Type B pancreatic cell (in vitro differentiated cells): ENCODE results near the gene SFT2D2. TPM values are rescaled to one million over a fixed set of nuclear protein-coding genes. Genes with fewer than 3 reads are reported as not detected.
"Not testable (repeated sequence)": the region's sequence is repeated elsewhere in the genome, so short reads cannot be mapped to it uniquely, and the experiment has no call there.

Experiments
- DNase-seq: peaks from one replicate; pipeline ENCODE4 v3.0.0; 2021; ENCODE audit warnings: mixed read lengths; ENCODE audit not compliant: unreplicated experiment; ENCODE audit errors: extremely low spot score
- H3K27ac Mint-ChIP-seq: 2 replicates; pipeline ENCODE4 v1.8.0; 2021; ENCODE audit warnings: mild to moderate bottlenecking, mixed read lengths
- H3K27me3 Mint-ChIP-seq: 2 replicates; pipeline ENCODE4 v1.8.0; 2021; ENCODE audit warnings: mixed read lengths
- H3K36me3 Mint-ChIP-seq: 2 replicates; pipeline ENCODE4 v1.8.0; 2021; ENCODE audit warnings: mixed read lengths
- H3K4me1 Mint-ChIP-seq: one replicate; pipeline ENCODE4 v1.8.0; 2021; ENCODE audit warnings: mixed read lengths; ENCODE audit not compliant: unreplicated experiment
- H3K4me3 Mint-ChIP-seq: 2 replicates; pipeline ENCODE4 v1.8.0; 2021; ENCODE audit warnings: mild to moderate bottlenecking, mixed read lengths
- H3K9me3 Mint-ChIP-seq: 2 replicates; pipeline ENCODE4 v1.8.0; 2021; ENCODE audit warnings: mixed read lengths
- total RNA-seq: library from RNA; stranded (reverse); gene quantifications from 2 replicates; pipeline ENCODE4 v1.2.1, GENCODE V29; 2021; ENCODE audit warnings: low replicate concordance
- TF ChIP-seq, protein P1 (sequence below): fragments of 200-600 bp; sonication (generic); conservative IDR thresholded peaks from 2 replicates; pipeline ENCODE4 v1.5.0; 2021; ENCODE audit warnings: antibody characterized with exemption, mild to moderate bottlenecking

The SFT2D2 gene
- total RNA-seq, 1 donor from 2014 or later: 52.1 TPM

GRCh38 chr1:168206111-168206510, 19.7 kb upstream of the SFT2D2 start:
- H3K9me3 Mint-ChIP-seq: peaks cover 8% of the 10 kb centered on the region
- no peak overlapping the region for H3K27ac Mint-ChIP-seq
- H3K4me3 Mint-ChIP-seq: no peak overlapping the region
- TF ChIP-seq, protein P1, sequence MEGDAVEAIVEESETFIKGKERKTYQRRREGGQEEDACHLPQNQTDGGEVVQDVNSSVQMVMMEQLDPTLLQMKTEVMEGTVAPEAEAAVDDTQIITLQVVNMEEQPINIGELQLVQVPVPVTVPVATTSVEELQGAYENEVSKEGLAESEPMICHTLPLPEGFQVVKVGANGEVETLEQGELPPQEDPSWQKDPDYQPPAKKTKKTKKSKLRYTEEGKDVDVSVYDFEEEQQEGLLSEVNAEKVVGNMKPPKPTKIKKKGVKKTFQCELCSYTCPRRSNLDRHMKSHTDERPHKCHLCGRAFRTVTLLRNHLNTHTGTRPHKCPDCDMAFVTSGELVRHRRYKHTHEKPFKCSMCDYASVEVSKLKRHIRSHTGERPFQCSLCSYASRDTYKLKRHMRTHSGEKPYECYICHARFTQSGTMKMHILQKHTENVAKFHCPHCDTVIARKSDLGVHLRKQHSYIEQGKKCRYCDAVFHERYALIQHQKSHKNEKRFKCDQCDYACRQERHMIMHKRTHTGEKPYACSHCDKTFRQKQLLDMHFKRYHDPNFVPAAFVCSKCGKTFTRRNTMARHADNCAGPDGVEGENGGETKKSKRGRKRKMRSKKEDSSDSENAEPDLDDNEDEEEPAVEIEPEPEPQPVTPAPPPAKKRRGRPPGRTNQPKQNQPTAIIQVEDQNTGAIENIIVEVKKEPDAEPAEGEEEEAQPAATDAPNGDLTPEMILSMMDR: no peak
- peaks cover 6% of the 10 kb centered on the region for H3K36me3 Mint-ChIP-seq
- DNase-seq: no peak
- peaks cover 7% of the 10 kb centered on the region for H3K4me1 Mint-ChIP-seq
- H3K27me3 Mint-ChIP-seq: no peaks in the 10 kb centered on the region

DNA sequence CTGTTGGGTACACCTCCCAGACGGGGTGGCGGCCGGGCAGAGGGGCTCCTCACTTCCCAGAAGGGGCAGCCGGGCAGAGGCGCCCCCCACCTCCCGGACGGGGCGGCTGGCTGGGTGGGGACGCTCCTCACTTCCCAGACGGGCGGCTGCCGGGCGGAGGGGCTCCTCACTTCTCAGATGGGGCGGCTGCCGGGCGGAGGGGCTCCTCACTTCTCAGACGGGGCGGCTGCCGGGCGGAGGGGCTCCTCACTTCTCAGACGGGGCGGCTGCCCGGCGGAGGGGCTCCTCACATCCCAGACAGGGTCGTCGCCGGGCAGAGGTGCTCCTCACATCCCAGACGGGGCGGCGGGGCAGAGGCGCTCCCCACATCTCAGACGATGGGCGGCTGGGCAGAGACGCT, 18.1 kb upstream of the SFT2D2 start:
- not testable (repeated sequence) for DNase-seq, H3K9me3 Mint-ChIP-seq, H3K27ac Mint-ChIP-seq, H3K4me1 Mint-ChIP-seq, H3K4me3 Mint-ChIP-seq, H3K27me3 Mint-ChIP-seq, H3K36me3 Mint-ChIP-seq

GRCh38 chr1:168210312-168210711, 15.5 kb upstream of the SFT2D2 start:
- no peak overlapping the region for H3K4me3 Mint-ChIP-seq
- no peaks in the 10 kb centered on the region for H3K36me3 Mint-ChIP-seq
- H3K27me3 Mint-ChIP-seq: no peaks in the 10 kb centered on the region
- TF ChIP-seq, protein P1: no peak
- no peak overlapping the region for H3K27ac Mint-ChIP-seq
- H3K9me3 Mint-ChIP-seq: no peaks in the 10 kb centered on the region
- no peaks in the 10 kb centered on the region for H3K4me1 Mint-ChIP-seq
- DNase-seq: no peak

DNA sequence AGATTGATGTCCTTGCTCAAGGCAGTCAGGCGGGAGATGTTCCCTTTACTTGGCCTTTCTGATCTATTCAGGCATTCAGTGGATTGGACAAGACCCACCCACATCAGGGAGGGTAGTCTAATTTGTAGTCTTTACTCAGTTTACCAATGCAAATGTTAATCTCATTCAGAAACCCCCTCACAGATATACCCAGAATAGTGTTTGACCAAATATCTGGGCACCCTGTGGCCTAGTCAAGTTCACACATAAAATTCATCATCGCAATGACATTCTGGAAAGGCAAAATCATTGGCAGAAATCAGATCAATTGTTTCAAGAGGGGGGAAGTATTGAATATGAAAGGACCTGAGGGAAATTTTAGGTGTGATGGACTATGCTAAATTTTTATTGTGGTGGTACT, 12.5 kb upstream of the SFT2D2 start:
- DNase-seq: no peak
- H3K36me3 Mint-ChIP-seq: no peaks in the 10 kb centered on the region
- no peaks in the 10 kb centered on the region for H3K4me1 Mint-ChIP-seq
- no peak overlapping the region for H3K4me3 Mint-ChIP-seq
- no peak overlapping the region for H3K27ac Mint-ChIP-seq
- H3K9me3 Mint-ChIP-seq: no peaks in the 10 kb centered on the region
- TF ChIP-seq, protein P1: no peak
- no peaks in the 10 kb centered on the region for H3K27me3 Mint-ChIP-seq

DNA sequence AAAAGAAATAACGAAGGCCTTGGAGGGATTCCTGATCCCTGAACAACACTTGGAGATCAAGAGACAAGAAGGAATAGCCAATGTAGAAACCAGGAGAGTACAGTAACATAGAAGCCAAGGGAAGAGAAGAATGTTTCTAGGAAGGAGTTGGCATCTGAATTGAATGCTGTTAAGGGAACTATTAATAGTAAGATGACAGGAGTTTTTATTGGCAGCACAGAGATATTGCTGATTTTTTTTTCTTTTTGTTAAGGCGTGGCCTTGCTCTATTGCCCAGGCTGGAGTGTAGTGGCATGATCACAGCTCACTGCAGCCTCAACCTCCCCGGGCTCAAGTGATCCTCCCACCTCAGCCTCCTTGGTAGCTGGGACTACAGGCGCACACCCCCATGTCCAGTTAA, 9.6 kb upstream of the SFT2D2 start:
- H3K9me3 Mint-ChIP-seq: no peaks in the 10 kb centered on the region
- no peaks in the 10 kb centered on the region for H3K27me3 Mint-ChIP-seq
- H3K4me1 Mint-ChIP-seq: no peaks in the 10 kb centered on the region
- no peak for DNase-seq
- H3K4me3 Mint-ChIP-seq: no peak overlapping the region
- H3K27ac Mint-ChIP-seq: no peak overlapping the region
- TF ChIP-seq, protein P1: no peak
- H3K36me3 Mint-ChIP-seq: no peaks in the 10 kb centered on the region

DNA sequence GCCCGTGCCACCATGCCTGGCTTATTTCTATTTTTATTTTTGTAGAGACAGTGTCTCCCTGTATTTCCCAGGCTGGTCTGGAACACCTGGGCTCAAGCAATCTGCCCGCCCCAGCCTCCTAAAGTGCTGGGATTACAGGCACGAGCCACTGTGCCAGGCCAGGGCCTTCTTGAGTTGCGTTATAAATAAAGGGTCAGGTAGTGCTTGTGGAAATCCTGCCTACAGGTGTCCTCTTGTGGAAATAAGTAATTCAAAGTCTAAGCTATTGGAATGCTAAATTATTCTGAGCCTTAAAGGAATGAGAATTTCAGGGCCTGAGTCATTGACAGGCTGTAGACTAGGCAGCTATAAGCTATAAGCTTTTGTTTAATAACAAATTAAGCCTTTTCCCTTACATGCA, 8.1 kb upstream of the SFT2D2 start:
- TF ChIP-seq, protein P1: no peak
- Mint-ChIP-seq H3K27ac (no peak overlapping the region), H3K9me3 (no peaks in the 10 kb centered on the region), H3K27me3 (no peaks in the 10 kb centered on the region), H3K4me1 (no peaks in the 10 kb centered on the region), H3K36me3 (no peaks in the 10 kb centered on the region), H3K4me3 (no peak overlapping the region)
- DNase-seq: no peak
